Rectal smooth muscle tissue (tissue), 1 donor: Measurements from ENCODE around the gene TTC38.

Experiments
- H3K27ac ChIP-seq: one replicate; pipeline ENCODE4 v1.7.0; 2013; ENCODE audit warnings: low read depth, low read length, inconsistent platforms
- H3K27me3 ChIP-seq: one replicate; pipeline ENCODE4 v1.7.0; 2013; ENCODE audit warnings: low read length; ENCODE audit not compliant: control insufficient read depth, insufficient read depth
- H3K36me3 ChIP-seq: one replicate; pipeline ENCODE4 v1.7.0; 2013; ENCODE audit warnings: low read length; ENCODE audit not compliant: control insufficient read depth, insufficient read depth
- H3K4me1 ChIP-seq: one replicate; pipeline ENCODE4 v1.7.0; 2013; ENCODE audit warnings: low read length; ENCODE audit not compliant: control insufficient read depth, insufficient read depth
- H3K4me3 ChIP-seq: one replicate; pipeline ENCODE4 v1.7.0; 2013; ENCODE audit warnings: low read length
- H3K9ac ChIP-seq: one replicate; pipeline ENCODE4 v1.7.0; 2013; ENCODE audit warnings: low read length

Gene TTC38

GRCh38 chr22:46272762-46273431 lies 5.1 kb downstream of the TTC38 start:
- H3K9ac ChIP-seq, result no peak overlapping the region
- H3K36me3 ChIP-seq, result peaks cover 35% of the 10 kb centered on the region

GRCh38 chr22:46273432-46274148 lies 5.8 kb downstream of the TTC38 start:
- H3K27ac ChIP-seq, result no peak overlapping the region
- H3K4me1 ChIP-seq, result no peaks in the 10 kb centered on the region
- peaks cover 42% of the 10 kb centered on the region for H3K36me3 ChIP-seq
- no peak overlapping the region for H3K4me3 ChIP-seq
- H3K27me3 ChIP-seq, result no peaks in the 10 kb centered on the region
- H3K9ac ChIP-seq, result no peak overlapping the region

More at GRCh38 chr22:46272762-46273431, 5.1 kb downstream of the TTC38 start:
- Histone ChIP-seq H3K27ac (no peak overlapping the region), H3K4me3 (no peak overlapping the region), H3K4me1 (peaks cover 4% of the 10 kb centered on the region), H3K27me3 (no peaks in the 10 kb centered on the region)

- H3K27me3 ChIP-seq, result no peaks in the 10 kb centered on the region
- H3K4me1 ChIP-seq, result no peaks in the 10 kb centered on the region
- H3K27ac ChIP-seq, result no peak overlapping the region
- peaks cover 48% of the 10 kb centered on the region for H3K36me3 ChIP-seq
- H3K4me3 ChIP-seq, result no peak overlapping the region
- no peak overlapping the region for H3K9ac ChIP-seq
Observed at GRCh38 chr22:46274381-46274780, 6.6 kb downstream of the TTC38 start.

- Histone ChIP-seq H3K36me3 (peaks cover 57% of the 10 kb centered on the region), H3K27ac (no peak overlapping the region), H3K4me3 (no peak overlapping the region), H3K27me3 (no peaks in the 10 kb centered on the region), H3K9ac (no peak overlapping the region), H3K4me1 (no peaks in the 10 kb centered on the region)
Observed at GRCh38 chr22:46275455-46276122, 7.8 kb downstream of the TTC38 start.

GRCh38 chr22:46276563-46276962 lies 8.8 kb downstream of the TTC38 start:
- no peak overlapping the region for H3K27ac ChIP-seq
- H3K4me1 ChIP-seq, result no peaks in the 10 kb centered on the region
- H3K27me3 ChIP-seq, result no peaks in the 10 kb centered on the region
- H3K4me3 ChIP-seq, result no peak overlapping the region
- H3K9ac ChIP-seq, result no peak overlapping the region
- peaks cover 63% of the 10 kb centered on the region for H3K36me3 ChIP-seq

GRCh38 chr22:46278656-46279645 lies 11.1 kb downstream of the TTC38 start:
- no peaks in the 10 kb centered on the region for H3K4me1 ChIP-seq
- no peak overlapping the region for H3K9ac ChIP-seq
- H3K27me3 ChIP-seq, result no peaks in the 10 kb centered on the region
- no peak overlapping the region for H3K27ac ChIP-seq
- H3K36me3 ChIP-seq, result peaks cover 67% of the 10 kb centered on the region
- no peak overlapping the region for H3K4me3 ChIP-seq

- Histone ChIP-seq H3K9ac (no peak overlapping the region), H3K4me1 (no peaks in the 10 kb centered on the region), H3K27ac (no peak overlapping the region), H3K4me3 (no peak overlapping the region), H3K36me3 (peaks cover 68% of the 10 kb centered on the region), H3K27me3 (no peaks in the 10 kb centered on the region)
Observed at GRCh38 chr22:46280063-46280817, 12.4 kb downstream of the TTC38 start.

GRCh38 chr22:46280999-46281623 lies 13.3 kb downstream of the TTC38 start:
- Histone ChIP-seq H3K9ac (no peak overlapping the region), H3K27ac (no peak overlapping the region), H3K36me3 (peaks cover 62% of the 10 kb centered on the region), H3K4me1 (no peaks in the 10 kb centered on the region), H3K27me3 (no peaks in the 10 kb centered on the region), H3K4me3 (no peak overlapping the region)

- H3K4me1 ChIP-seq, result no peaks in the 10 kb centered on the region
- no peaks in the 10 kb centered on the region for H3K27me3 ChIP-seq
- no peak overlapping the region for H3K9ac ChIP-seq
- no peak overlapping the region for H3K4me3 ChIP-seq
- H3K36me3 ChIP-seq, result peaks cover 60% of the 10 kb centered on the region
- no peak overlapping the region for H3K27ac ChIP-seq
Observed at GRCh38 chr22:46281866-46282678, 14.3 kb downstream of the TTC38 start.

GRCh38 chr22:46286006-46286405 lies 18.2 kb downstream of the TTC38 start:
- H3K9ac ChIP-seq, result no peak overlapping the region
- H3K27me3 ChIP-seq, result no peaks in the 10 kb centered on the region
- H3K4me1 ChIP-seq, result no peaks in the 10 kb centered on the region
- no peak overlapping the region for H3K27ac ChIP-seq
- no peak overlapping the region for H3K4me3 ChIP-seq
- H3K36me3 ChIP-seq, result peaks cover 50% of the 10 kb centered on the region
